Renal pelvis (tissue), 4 donors: ENCODE results near the gene PCARE. TPM values are rescaled to one million over a fixed set of nuclear protein-coding genes. Genes with fewer than 3 reads are reported as not detected.
"Not testable (repeated sequence)": the region's sequence is repeated elsewhere in the genome, so short reads cannot be mapped to it uniquely, and the experiment has no call there.

Experiments used
- DNase-seq: peaks from one replicate; pipeline ENCODE4 v3.0.0-alpha.2; 2013
- polyA plus RNA-seq, 3 donors: library from polyadenylated mRNA; unstranded; fragments of 120-200 nt; gene quantifications; one replicate each; pipeline ENCODE4 v1.2.1, GENCODE V29; 2013; ENCODE audit not compliant: insufficient read length in 3 of 3

Gene PCARE
- polyA plus RNA-seq, 3 donors = 0.30 to 0.46 (median 0.32) TPM

- no peak for DNase-seq
Observed at GRCh38 chr2:29097569-29097968, 23.2 kb upstream of the PCARE start.

DNA sequence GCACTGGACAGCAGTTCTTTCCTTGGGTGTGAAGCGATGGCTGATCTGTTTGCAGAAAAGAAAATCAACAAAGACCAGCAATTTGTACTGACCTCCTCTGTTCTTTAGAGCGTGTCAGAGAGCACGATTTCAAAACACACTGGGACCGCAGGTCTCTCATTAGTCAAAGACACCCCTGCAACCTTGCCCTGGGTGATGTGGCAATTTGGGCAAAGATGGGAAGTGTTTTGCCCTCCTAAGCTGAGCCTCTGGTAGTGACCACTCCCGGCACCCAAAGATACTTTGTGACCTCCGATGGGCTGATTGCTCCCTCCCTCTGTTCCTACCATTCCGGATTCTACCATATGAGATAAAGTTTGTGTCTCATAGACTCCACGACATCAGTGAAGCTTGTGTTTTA lies 22.6 kb upstream of the PCARE start:
- DNase-seq = no peak

GRCh38 chr2:29090311-29090710 lies 16.0 kb upstream of the PCARE start:
- DNase-seq = not testable (repeated sequence)

DNA sequence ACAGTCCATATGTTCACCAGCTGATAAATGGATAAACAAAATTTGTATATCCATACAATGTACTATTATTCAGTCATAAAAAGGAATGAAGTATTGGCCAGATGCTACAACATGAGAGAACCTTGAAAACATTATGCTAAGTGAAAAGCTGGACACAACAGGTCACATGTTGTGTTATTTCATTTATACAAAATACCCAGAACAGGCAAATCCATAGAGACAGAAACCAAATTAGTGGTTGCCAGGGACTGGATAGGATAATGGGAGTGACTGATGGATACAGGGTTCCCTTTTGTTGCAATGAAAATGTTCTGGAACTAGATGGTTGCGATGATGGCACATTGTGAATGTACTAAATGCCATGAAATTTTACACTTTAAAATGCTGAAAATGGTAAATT lies 10.2 kb upstream of the PCARE start:
- no peak for DNase-seq

DNA sequence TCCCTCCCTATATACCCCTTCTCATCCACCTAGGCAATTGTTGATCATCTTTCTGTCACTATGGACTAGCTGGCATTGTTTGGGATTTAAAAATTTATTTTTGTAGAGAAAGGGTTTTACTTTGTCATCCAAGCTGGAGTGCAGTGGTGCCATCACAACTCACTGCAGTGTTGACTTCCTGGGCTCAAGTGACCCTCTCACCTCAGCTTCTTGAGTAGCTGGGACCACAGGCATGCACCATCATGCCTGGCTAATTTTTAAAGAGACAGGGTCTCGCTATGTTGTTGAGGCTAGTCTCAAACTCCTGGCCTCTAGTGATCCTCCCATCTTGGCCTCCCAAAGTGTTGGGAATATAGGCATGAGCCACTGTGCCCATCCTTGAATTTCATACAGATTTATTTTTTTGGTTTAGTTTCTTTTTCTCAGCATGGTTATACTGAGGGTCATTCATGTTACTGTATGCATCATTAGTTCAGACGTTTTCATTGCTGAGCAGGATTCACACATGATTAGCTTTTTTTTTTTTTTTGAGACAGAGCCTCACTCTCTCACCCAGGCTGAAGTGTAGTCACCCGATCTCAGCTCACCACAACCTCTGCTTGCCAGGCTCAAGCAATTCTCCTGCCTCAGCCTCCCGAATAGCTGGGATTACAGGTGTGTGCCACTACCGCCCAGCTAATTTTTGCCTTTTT lies 8.6 kb upstream of the PCARE start:
- DNase-seq = no peak

DNA sequence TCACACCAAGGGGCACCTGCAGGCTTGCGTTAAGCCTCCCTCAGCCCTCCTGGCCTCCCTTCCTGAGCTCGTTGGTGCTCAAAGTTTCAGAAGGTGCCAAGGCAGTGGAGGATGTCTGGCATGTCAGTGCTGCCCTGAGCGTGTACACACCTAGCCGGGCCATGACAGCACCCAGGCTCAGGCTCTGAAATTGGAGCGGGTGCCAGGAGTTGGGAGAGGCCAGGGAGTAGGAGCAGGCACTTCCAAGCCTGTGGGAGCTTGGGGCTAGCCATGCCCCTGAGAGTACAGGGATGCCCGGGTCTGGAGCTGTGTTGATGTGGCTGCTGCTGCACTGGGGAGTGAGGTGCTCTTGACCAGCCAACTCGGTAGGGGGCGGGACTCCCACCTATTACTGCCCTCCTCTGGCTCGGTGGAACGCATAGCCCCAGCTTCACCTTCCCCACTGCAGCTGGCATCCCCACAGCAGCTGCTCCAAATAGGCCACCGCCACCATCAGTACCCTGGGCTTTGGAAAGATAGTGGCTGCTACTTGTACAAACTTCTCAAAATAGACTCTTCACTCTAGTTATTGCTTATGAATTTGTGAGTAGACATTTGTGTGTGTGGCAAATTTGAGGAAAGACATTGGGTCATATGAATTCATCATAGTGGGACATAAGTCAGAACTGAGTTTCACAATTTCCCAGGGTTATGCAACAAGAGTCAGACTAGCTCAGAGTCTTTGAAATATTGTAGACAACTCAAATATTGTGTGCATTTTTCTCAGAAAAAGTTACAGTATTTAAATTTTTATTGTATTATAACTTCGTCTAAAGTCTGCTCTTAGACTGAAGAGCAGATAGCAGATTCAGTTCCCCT lies 6.8 kb upstream of the PCARE start:
- DNase-seq = no peak

- DNase-seq = no peak
Observed at GRCh38 chr2:29079887-29080286, 5.6 kb upstream of the PCARE start.

DNA sequence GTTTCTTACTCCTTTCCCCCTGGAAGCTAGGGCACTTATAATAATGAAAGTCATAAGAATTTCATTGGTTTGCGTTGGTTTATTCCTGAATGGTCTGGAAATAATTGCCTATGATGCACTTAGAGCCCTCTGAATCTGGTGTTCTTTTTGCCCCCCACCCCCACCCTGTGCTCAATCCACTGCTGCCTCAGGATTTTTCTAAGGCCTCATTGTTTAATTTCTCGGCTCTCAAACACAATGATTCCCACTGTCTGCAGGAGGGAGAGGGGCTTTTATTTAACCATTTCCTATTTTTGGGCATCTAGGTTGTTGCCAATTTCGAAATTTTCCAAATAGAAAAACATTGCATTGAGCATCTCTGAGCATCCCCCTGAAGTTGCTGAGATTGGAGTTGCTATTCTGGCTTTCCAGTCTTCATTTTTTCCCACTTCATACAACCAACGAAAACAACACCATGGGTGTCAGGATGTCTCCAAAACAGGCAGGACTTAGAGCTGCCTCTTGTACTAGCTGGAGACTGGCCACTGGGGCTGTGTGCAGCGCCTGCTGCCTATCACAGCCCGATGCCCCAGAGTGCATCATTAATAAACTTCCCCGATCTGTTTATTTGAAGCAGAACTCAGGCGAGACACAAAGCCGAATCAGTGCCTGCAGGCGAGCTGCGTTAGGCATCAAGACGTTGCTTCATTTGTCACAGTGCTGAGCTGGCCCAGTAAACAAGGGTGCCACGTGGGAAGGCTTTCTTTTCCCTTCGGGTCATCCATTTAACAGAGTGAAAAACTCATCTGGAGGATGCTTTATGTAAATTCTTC lies 1.8 kb upstream of the PCARE start:
- DNase-seq = no peak

GRCh38 chr2:29073933-29074332 lies 390 bp downstream of the PCARE start:
- no peak for DNase-seq

- DNase-seq = no peak
Observed at GRCh38 chr2:29072971-29073725, 1.2 kb downstream of the PCARE start.

GRCh38 chr2:29072251-29072650 lies 2.1 kb downstream of the PCARE start:
- no peak for DNase-seq

GRCh38 chr2:29071032-29071975 lies 3.0 kb downstream of the PCARE start:
- no peak for DNase-seq

DNA sequence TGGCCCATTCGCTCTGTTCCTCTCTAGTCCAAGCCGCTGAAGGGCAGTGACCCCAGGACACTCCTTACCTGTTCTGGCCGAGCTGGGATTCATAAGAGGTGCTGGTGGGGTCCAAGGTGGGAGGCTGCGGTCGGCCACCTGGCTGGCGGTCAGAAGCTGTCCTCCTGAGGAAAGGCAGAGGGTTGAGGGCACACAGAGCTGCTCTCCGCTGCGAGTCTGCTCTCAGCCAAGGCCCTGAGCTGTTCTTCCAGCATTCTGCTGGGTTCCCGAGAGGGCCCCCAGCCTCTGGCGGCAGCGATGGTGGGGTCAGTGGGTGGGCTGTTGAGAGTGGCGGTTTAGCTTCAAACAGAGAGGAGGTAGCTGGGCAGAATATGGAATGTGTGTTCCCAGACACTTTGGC lies 3.8 kb downstream of the PCARE start:
- no peak for DNase-seq

DNA sequence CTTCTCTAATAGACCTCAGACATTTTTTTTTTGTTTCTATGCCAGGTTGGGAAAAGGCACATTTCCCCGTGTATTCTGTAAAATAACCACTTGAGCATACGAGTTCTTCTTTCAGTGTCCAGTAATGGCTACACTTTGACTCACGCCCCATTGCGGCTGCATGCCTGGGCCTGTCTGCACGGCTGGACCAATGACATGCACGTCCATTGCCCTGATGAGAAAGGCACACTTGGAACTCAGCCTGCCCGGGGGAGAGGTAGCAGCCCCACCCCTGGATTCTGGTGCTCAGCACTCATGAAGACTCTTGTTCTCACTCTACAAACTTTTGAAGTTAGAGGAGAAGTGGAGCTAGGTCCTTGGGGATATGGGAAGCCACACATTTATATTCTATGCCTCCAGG lies 5.8 kb downstream of the PCARE start:
- no peak for DNase-seq

- no peak for DNase-seq
Observed at GRCh38 chr2:29066997-29067605, 7.2 kb downstream of the PCARE start.

- no peak for DNase-seq
Observed at GRCh38 chr2:29066271-29066860, 8.0 kb downstream of the PCARE start.

GRCh38 chr2:29065068-29065811 lies 9.1 kb downstream of the PCARE start:
- DNase-seq = no peak

DNA sequence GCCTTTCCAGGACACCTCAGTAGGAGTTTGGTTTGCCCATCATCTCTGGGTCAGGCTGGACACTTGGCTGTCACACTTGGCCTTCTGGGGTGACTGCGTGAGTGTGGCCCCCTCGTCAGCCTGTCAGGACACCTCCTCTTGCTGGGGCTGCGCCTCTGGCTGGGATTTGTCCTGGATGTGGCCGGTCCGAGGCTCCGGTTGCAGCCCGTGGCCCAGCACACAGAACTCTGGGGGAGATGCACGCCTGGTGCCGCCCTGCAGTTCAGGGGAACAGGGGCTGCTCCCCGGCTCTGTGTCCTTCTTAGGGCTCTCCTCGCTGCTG lies 9.6 kb downstream of the PCARE start:
- no peak for DNase-seq

DNA sequence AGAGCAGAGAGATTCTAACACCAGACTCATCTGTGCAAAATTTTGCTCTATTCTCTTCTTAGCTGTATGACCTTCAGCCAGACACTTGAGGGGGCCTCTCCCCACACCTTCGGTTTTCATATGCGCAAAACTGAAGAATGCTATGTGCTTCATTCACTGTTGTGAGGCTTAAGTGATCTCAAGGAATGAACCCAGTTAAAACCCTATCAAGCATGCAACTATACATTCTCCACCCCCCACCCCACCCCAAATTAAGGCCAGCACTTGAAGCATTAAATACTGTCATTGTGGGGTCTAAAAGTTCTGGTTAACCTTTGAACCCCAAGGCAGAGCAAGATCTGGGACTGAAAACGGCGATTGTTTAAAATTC lies 10.0 kb downstream of the PCARE start:
- DNase-seq = no peak
